Activated CD4-positive, alpha-beta T cell treated with anti-CD3 and anti-CD28 coated beads, Interleukin-10, Interleukin-2, amounts not matched to agents 100 ng/mL and 50 ng/mL, durations not matched to agents 16 hours and 8 hours (primary cell): ENCODE measurements around the gene DHX36.

Experiments
- DNase-seq: peaks from one replicate; pipeline ENCODE4 v3.0.0-alpha.2; 2020

The DHX36 gene

GRCh38 chr3:154323891-154324738, at the start of gene DHX36:
Gene DHX36, minus strand, starts transcription at chr3:154324487. Its CDS starts 71 bp downstream, at chr3:154324416.
- peak; percentile 91 for DNase-seq

- DNase-seq, result no peak
These were observed 42.9 kb upstream of the DHX36 start for GRCh38 chr3:154367221-154367620.

- no peak for DNase-seq
These were observed 40.6 kb upstream of the DHX36 start for GRCh38 chr3:154364849-154365248.

- DNase-seq, result no peak
These were observed 36.8 kb upstream of the DHX36 start for GRCh38 chr3:154361099-154361498.

GRCh38 chr3:154356009-154356408, 31.7 kb upstream of the DHX36 start:
- DNase-seq, result no peak

- no peak for DNase-seq
These were observed 24.9 kb upstream of the DHX36 start for GRCh38 chr3:154349223-154349622.

GRCh38 chr3:154345422-154346122, 21.3 kb upstream of the DHX36 start:
- no peak for DNase-seq

- no peak for DNase-seq
These were observed 14.3 kb upstream of the DHX36 start for GRCh38 chr3:154338570-154338969.

GRCh38 chr3:154338008-154338407, 13.7 kb upstream of the DHX36 start:
- no peak for DNase-seq

- DNase-seq, result peak; percentile 31
These were observed 10.7 kb upstream of the DHX36 start for GRCh38 chr3:154334973-154335420.

- no peak for DNase-seq
These were observed 3.6 kb upstream of the DHX36 start for GRCh38 chr3:154327871-154328270.

- DNase-seq, result no peak
These were observed 632 bp upstream of the DHX36 start for GRCh38 chr3:154324919-154325318.

- peak; percentile 43 for DNase-seq
These were observed 7.1 kb downstream of the DHX36 start for GRCh38 chr3:154316974-154317767.

GRCh38 chr3:154314152-154314551, 10.1 kb downstream of the DHX36 start:
- no peak for DNase-seq

- DNase-seq, result peak; percentile 16
These were observed 13.4 kb downstream of the DHX36 start for GRCh38 chr3:154310840-154311239.

GRCh38 chr3:154307363-154307762, 16.9 kb downstream of the DHX36 start:
- no peak for DNase-seq

- no peak for DNase-seq
These were observed 19.4 kb downstream of the DHX36 start for GRCh38 chr3:154304936-154305335.

GRCh38 chr3:154304116-154304786, 20.0 kb downstream of the DHX36 start:
- no peak for DNase-seq

GRCh38 chr3:154301561-154301960, 22.7 kb downstream of the DHX36 start:
- DNase-seq, result no peak

- no peak for DNase-seq
These were observed 30.3 kb downstream of the DHX36 start for GRCh38 chr3:154294016-154294415.

GRCh38 chr3:154290187-154290586, 34.1 kb downstream of the DHX36 start:
- no peak for DNase-seq

- no peak for DNase-seq
These were observed 39.1 kb downstream of the DHX36 start for GRCh38 chr3:154285221-154285620.

- no peak for DNase-seq
These were observed 44.1 kb downstream of the DHX36 start for GRCh38 chr3:154280161-154280560.
